HT1080 (cell line): ENCODE measurements around the gene RNF166. TPM values are rescaled to one million over a fixed set of nuclear protein-coding genes. Genes with fewer than 3 reads are reported as not detected.

Source experiments
- DNase-seq: peaks from one replicate; pipeline ENCODE4 v3.0.0-alpha.2; 2015; ENCODE audit warnings: low read depth
- total RNA-seq: library from RNA; depleted of rRNA; stranded (reverse); fragments of >200 nt; shearing (Covaris generic); gene quantifications from 2 replicates; pipeline ENCODE4 v1.2.3, GENCODE V29; 2014

The RNF166 gene
- total RNA-seq, 1 experiment from 2014 or later, result 31.9 TPM

DNA sequence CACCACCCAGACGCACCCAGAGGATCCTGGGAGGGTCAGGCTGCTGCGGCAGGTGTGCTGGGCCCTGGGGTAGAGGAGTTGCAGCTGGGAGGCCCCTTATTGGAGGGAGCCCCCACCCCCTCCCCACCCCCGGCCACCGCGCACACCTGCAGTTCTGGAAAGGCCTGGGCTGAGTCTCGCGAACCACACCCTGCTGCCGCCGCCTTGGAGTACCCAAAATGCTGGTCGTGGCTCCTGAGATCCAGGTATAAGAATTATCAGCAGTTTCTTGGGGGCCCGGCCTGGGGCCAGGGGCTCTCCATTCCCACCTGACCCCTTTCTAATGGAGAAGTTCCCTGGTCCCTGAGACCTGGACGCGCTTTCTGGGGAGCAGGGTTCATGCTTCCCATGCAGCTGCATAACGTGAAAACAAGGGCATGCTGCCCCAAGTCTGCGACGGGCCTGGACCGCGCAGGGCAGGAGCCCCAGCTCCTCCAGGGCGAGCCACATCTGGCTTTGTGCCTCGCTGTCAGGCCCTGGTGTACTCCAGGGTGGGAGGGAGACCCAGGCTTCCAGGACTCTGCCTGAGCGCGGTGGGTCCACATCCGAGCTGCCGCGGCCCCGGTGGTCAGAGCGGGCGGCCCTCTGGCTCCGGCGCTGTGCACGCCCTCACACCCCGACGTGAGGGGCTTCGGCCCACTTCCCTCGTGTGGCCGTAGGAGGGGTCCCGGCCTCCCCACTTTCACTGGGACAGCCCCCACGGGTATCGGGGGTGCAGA, 12.6 kb downstream of the RNF166 start:
- no peak for DNase-seq

- DNase-seq, result no peak
Measured at GRCh38 chr16:88692861-88693260, 13.3 kb downstream of the RNF166 start.

GRCh38 chr16:88691924-88692560, 14.2 kb downstream of the RNF166 start:
- DNase-seq, result no peak

GRCh38 chr16:88691129-88691813, 14.9 kb downstream of the RNF166 start:
- no peak for DNase-seq

- no peak for DNase-seq
Measured at GRCh38 chr16:88690341-88691128, 15.7 kb downstream of the RNF166 start.

GRCh38 chr16:88688013-88688778, 18.0 kb downstream of the RNF166 start:
- no peak for DNase-seq

DNA sequence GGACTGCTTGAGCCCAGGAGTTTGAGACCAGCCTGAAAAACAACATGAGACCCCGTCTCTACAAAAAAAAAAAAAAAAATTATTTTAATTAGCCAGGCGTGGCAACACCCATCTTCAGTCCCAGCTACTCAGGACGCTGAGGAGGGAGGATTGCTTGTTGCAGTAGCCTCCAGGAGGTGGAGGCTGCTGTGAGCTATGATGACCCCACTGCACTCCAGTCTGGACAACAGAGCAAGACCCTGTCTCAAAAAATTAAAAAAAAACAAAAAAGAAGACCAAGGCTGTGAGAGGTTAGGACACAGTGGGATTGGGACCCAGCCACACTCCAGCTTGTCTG, 18.6 kb downstream of the RNF166 start:
- no peak for DNase-seq

DNA sequence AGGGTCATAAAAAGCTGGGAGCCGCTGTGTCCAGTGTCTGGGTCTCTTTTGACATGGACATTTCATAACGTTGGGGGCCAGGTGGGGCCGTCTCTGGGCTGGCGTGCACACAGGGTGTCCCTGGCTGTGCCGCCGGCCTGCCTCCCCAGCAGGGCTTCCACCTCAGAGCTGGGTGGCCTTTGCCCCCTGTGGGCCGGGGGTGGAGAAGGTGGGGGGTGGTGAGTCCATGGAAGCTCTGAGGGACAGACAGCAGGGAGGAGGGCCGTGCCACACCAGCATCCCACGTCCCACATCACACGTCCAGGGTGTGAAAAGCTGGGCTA, 19.0 kb downstream of the RNF166 start:
- DNase-seq, result no peak

GRCh38 chr16:88686439-88687253, 19.6 kb downstream of the RNF166 start, which contains the start of gene SNAI3:
Gene SNAI3, minus strand, starts transcription at chr16:88686507. Its CDS starts 101 bp downstream, at chr16:88686406.
- peak; percentile 57 for DNase-seq

DNA sequence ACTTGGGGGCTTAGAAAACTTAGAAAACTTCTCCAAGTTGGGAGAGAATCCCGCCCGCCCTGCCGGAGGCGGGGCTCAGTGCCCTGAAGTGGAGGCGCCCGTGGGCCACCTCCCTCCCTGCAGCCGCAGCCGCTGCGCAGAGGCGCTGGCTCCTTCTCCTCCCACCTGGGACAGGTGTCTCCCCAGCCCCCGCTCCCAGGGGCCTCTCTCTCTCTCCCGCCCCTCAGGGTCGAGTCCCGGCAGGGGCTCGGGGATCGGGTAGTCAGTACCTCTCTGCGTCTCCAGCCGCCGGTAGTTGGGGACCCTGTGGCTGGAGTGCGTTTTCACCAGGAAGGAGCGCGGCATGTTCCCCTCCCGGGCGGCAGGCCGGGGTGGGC, 20.2 kb downstream of the RNF166 start:
- no peak for DNase-seq

DNA sequence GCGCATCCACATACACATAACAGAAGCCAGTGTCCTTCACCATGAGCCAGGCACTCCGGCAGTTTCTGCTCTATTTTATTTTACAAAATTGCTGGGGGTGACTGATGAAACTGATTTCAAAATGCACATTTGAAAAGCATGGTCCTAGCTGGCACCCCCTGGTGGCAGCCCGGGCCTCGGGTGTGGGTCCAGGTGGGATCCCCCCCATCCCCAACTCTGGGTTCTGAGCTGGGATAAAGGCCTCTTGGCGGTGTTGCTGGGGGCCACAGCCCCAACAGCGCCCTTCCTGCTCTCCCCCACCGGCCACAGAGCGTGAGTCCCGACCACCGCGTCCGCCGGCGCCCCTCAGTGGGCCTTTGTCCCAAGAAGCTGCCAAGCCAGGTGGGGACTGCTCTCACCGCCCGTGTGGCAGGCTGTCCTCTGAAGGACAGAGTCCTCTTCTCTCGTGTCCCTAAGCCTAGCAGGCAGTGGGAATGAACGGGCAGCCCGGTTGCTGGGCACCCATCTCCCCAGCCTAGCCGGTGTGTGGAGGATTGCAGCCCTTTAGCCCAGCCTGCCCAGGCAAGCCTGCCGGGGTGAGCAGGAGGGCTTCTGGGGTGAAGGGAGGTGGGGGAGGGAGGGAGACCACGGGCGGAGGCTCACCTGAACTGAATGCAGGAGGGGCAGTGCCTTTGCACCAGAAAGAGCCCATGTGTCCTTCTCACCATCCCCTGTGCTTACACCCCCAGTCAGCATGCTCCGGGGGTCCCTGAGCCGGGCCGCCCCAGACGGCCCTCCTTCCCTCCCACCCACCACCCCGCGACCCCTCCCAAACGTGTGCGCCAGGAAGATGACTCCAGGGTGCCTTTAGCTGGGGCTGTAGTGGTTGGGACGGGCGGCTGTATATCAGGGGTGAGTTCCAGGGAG, 20.8 kb downstream of the RNF166 start:
- peak; percentile 58 for DNase-seq

DNA sequence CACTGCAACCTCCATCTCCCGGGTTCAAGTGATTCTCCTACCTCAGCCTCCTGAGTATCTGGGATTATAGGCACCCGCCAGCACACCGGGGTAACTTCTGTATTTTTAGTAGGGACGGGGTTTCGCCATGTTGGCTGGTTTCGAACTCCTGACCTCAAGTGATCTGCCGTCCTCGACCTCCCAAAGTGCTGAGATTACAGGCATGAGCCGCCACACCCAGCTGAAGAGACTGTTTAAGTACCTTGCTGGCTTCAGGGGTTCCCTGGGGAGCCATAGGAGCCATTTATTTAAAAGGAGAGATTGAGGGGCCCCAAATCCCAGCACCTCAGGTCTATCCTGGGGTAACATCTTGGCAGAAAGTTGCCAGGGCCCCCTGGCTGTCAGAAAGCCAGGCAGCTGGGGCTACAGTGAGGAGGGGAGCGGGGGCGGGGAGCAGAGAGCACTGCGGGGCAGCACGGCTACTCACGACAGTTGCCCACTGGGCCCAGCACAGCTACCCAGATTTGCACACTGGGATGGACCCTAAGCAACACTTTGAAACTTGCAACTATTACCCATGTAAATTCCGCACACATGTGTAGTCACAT, 21.5 kb downstream of the RNF166 start:
- no peak for DNase-seq

DNA sequence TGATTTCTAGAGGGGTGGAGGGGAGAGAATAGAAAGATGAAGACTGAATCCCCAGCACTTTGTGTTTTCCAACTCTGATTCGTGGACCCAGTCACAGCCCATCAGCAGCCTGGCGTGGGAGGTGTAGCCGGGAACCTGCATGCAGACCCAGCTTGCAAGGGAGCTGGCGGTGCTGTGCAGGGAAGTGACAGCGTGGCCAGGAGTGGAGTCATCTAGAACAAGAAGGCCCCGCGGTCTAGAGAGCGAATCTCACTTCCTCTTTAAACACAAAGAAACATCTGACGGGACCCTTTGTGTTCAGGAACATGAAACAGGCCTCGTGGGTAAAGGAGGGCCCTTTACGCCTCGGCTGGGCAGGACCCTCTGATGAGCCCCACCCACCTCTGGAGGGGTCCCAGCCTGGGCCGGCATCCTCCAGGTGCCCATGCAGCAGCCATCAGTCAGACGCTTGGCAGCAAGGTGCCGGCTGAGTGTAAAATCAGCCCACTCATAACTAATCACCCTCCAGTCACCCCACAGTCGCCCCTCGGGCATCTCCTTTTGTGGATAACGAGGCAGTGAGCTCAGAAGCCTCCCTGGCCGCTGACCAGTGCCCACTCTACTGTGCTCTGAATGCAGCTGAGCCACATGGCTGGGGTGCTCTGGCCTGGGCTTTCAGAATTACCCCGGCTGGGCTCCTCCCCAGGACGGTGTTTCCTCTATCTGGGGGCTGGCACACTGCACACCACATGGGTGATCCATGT, 24.3 kb downstream of the RNF166 start:
- no peak for DNase-seq

GRCh38 chr16:88681084-88681680, 25.0 kb downstream of the RNF166 start:
- DNase-seq, result no peak

DNA sequence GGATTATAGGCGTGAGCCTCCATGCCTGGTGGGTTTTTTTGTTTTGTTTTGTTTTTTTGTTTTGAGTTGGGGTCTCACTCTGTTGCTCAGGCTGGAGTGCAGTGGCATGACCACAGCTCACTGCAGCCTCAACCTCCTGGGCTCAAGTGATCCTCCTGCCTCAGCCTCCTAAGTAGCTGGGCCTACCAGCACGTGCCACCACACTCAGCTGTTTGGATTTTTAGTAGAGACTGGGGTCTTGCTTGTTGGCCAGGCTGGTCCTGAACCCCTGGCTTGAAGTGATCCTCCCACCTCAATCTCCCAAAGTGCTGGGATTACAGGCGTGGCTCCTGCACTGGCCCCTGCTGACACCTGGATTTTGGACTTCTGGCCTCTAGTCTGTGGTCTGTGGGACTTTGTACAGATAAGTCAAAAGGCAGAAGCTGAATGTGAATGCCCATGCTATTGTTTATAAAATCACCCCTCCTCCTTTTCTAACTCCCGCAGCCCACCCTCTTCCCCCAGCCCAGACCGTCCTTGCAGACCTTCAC, 25.6 kb downstream of the RNF166 start:
- DNase-seq, result no peak

GRCh38 chr16:88678224-88678979, 27.8 kb downstream of the RNF166 start:
- DNase-seq, result no peak

DNA sequence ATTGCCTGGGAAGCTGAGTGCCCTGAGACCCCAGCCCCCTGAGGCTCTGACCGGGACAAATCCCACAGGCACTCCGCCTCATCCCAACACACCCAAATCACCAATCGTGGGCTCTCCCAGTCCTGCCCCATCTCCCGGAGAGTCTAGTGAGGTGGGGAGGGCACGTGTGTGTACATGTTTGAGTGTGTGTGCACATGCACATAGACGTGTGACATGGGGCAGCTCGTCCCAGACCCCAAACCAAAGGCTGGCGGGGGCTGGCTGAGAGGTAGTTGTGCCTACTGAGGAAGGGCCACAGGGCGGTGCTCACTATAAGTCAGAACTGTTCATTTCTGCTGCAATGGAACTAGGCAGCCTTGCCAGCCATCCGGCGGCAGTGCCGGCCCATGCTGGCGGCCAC, 28.5 kb downstream of the RNF166 start:
- DNase-seq, result no peak
